AG09309 (cell line): ENCODE results near the gene CEP170B.
"Not testable (repeated sequence)": the region's sequence is repeated elsewhere in the genome, so short reads cannot be mapped to it uniquely, and the experiment has no call there.

Source experiments
- DNase-seq: peaks from one replicate; pipeline ENCODE4 v3.0.0-alpha.2; 2010; ENCODE audit warnings: low read depth
- H3K4me3 ChIP-seq: 2 replicates; pipeline ENCODE4 v1.5.1; 2011; ENCODE audit warnings: mild to moderate bottlenecking, low read depth, low read length, moderate library complexity; ENCODE audit not compliant: control insufficient read depth
- TF ChIP-seq, protein P1 (sequence below): IDR thresholded peaks from 2 replicates; pipeline ENCODE4 v1.5.1; 2011; ENCODE audit warnings: mild to moderate bottlenecking, low read depth, low read length, inconsistent platforms; ENCODE audit not compliant: insufficient read depth, control insufficient read depth; ENCODE audit errors: missing control alignments

The CEP170B gene

GRCh38 chr14:104899781-104900180 is 34.7 kb downstream of the CEP170B start:
- TF ChIP-seq, protein P1, sequence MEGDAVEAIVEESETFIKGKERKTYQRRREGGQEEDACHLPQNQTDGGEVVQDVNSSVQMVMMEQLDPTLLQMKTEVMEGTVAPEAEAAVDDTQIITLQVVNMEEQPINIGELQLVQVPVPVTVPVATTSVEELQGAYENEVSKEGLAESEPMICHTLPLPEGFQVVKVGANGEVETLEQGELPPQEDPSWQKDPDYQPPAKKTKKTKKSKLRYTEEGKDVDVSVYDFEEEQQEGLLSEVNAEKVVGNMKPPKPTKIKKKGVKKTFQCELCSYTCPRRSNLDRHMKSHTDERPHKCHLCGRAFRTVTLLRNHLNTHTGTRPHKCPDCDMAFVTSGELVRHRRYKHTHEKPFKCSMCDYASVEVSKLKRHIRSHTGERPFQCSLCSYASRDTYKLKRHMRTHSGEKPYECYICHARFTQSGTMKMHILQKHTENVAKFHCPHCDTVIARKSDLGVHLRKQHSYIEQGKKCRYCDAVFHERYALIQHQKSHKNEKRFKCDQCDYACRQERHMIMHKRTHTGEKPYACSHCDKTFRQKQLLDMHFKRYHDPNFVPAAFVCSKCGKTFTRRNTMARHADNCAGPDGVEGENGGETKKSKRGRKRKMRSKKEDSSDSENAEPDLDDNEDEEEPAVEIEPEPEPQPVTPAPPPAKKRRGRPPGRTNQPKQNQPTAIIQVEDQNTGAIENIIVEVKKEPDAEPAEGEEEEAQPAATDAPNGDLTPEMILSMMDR: no peak
- H3K4me3 ChIP-seq: no peak overlapping the region
- DNase-seq: no peak

- TF ChIP-seq, protein P1: no peak
- DNase-seq: no peak
- no peak overlapping the region for H3K4me3 ChIP-seq
Measured at GRCh38 chr14:104900639-104901512, 35.8 kb downstream of the CEP170B start.

- no peak for DNase-seq
- TF ChIP-seq, protein P1: no peak
- no peak overlapping the region for H3K4me3 ChIP-seq
Measured at GRCh38 chr14:104903990-104904389, 38.9 kb downstream of the CEP170B start.

DNA sequence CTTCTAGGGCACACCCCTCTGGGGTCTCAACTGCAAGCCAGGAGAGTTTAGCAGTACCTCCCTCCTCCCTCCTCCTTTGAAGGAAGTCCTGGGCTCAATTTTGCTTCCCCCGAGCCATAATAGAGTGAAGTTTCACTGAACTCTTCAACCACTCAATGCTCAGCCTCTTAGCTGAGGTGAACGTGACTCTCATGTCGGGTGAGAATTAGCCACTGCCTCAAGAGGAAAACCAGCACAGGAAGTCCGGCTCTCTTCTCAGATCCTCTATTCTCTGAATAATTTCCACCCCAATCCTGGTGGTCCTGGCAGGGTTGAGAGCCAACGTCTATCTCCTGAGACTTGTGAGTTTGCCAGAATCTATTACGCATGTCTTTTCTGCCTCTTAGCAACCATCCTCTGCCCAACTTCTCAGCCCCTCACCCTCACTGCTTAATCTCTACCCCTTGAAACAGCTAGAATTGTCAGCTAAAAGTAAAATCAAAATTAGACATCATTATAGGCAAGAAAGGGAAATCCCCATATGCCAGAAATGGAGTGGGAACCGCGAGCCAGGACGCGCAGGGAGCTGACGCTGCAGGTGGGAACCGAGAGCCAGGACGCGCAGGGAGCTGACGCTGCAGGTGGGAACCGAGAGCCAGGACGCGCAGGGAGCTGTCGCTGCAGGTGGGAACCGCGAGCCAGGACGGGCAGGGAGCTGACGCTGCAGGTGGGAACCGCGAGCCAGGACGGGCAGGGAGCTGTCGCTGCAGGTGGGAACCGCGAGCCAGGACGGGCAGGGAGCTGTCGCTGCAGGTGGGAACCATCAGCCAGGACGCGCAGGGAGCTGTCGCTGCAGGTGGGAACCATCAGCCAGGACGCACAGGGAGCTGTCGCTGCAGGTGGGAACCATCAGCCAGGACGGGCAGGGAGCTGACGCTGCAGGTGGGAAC is 39.8 kb downstream of the CEP170B start:
- not testable (repeated sequence) for H3K4me3 ChIP-seq, DNase-seq

- DNase-seq, H3K4me3 ChIP-seq: not testable (repeated sequence)
Measured at GRCh38 chr14:104905579-104905933, 40.5 kb downstream of the CEP170B start.

- DNase-seq: no peak
- no peak overlapping the region for H3K4me3 ChIP-seq
- TF ChIP-seq, protein P1: no peak
Measured at GRCh38 chr14:104908303-104908702, 43.2 kb downstream of the CEP170B start.

GRCh38 chr14:104912053-104912452 is 47.0 kb downstream of the CEP170B start:
- no peak overlapping the region for H3K4me3 ChIP-seq
- TF ChIP-seq, protein P1: no peak
- DNase-seq: no peak
